HG02571 (cell line): ENCODE results near the gene ADAM23.
A peak's percentile ranks its signal among the peaks of the same experiment; 100 is the strongest.
"Not testable (repeated sequence)": the region's sequence is repeated elsewhere in the genome, so short reads cannot be mapped to it uniquely, and the experiment has no call there.

Experiments
- ATAC-seq: cut with Tn5 transposase; IDR thresholded peaks from one replicate; pipeline ENCODE4 v1.9.1; 2021; ENCODE audit warnings: mild to moderate bottlenecking, moderate library complexity; ENCODE audit not compliant: unreplicated experiment

ADAM23 gene

GRCh38 chr2:206442833-206443734, at the start of gene ADAM23:
ADAM23 (plus strand) TSS chr2:206443532; CDS start chr2:206443867, 335 bp downstream.
- ATAC-seq: no peak

- ATAC-seq: no peak
These were observed 47.1 kb upstream of the ADAM23 start for GRCh38 chr2:206396211-206396610.

GRCh38 chr2:206402956-206403569, 40.3 kb upstream of the ADAM23 start:
- not testable (repeated sequence) for ATAC-seq

- peak; percentile 72 for ATAC-seq
These were observed 34.7 kb upstream of the ADAM23 start for GRCh38 chr2:206408323-206409320.

GRCh38 chr2:206410714-206411113, 32.6 kb upstream of the ADAM23 start:
- no peak for ATAC-seq

GRCh38 chr2:206415618-206416243, 27.6 kb upstream of the ADAM23 start:
- ATAC-seq: no peak

- ATAC-seq: no peak
These were observed 24.4 kb upstream of the ADAM23 start for GRCh38 chr2:206418968-206419367.

GRCh38 chr2:206420721-206421120, 22.6 kb upstream of the ADAM23 start:
- no peak for ATAC-seq

- no peak for ATAC-seq
These were observed 20.8 kb upstream of the ADAM23 start for GRCh38 chr2:206422493-206422892.

GRCh38 chr2:206423147-206423546, 20.2 kb upstream of the ADAM23 start:
- peak; percentile 56 for ATAC-seq

- no peak for ATAC-seq
These were observed 19.2 kb upstream of the ADAM23 start for GRCh38 chr2:206424134-206424533.

- ATAC-seq: no peak
These were observed 14.5 kb upstream of the ADAM23 start for GRCh38 chr2:206428783-206429182.

- ATAC-seq: no peak
These were observed 12.9 kb upstream of the ADAM23 start for GRCh38 chr2:206430452-206430851.

- ATAC-seq: no peak
These were observed 11.9 kb upstream of the ADAM23 start for GRCh38 chr2:206431439-206431838.

- ATAC-seq: no peak
These were observed 10.9 kb upstream of the ADAM23 start for GRCh38 chr2:206432193-206433082.

GRCh38 chr2:206433190-206433589, 10.1 kb upstream of the ADAM23 start:
- no peak for ATAC-seq

GRCh38 chr2:206433686-206434085, 9.6 kb upstream of the ADAM23 start:
- no peak for ATAC-seq

- ATAC-seq: no peak
These were observed 7.6 kb upstream of the ADAM23 start for GRCh38 chr2:206435742-206436141.

- ATAC-seq: no peak
These were observed 5.1 kb upstream of the ADAM23 start for GRCh38 chr2:206438196-206438724.
